Mesenchymal stem cell (in vitro differentiated cells and primary cell): ENCODE data around the gene USP20.

Experiments
- DNase-seq: peaks from one replicate; pipeline ENCODE4 v3.0.0-alpha.2; 2013
- H2AFZ ChIP-seq: one replicate; pipeline ENCODE4 v1.6.1; 2013; ENCODE audit warnings: low read depth, mild to moderate bottlenecking, control low read depth, inconsistent platforms, low read length, moderate library complexity
- H2AK5ac ChIP-seq: 2 replicates; pipeline ENCODE4 v1.6.1; 2013; ENCODE audit warnings: low read length, moderate library complexity, mild to moderate bottlenecking, inconsistent platforms; ENCODE audit not compliant: severe bottlenecking
- H2BK120ac ChIP-seq: one replicate; pipeline ENCODE4 v1.6.1; 2013; ENCODE audit warnings: low read depth, mild to moderate bottlenecking, inconsistent platforms, low read length, moderate library complexity
- H2BK12ac ChIP-seq, 2 experiments: one replicate each; pipeline ENCODE4 v1.6.1; 2013; ENCODE audit warnings: inconsistent platforms in 2 of 2, low read length in 2 of 2, mild to moderate bottlenecking in 2 of 2, moderate library complexity in 2 of 2, control low read depth in 1 of 2
- H2BK15ac ChIP-seq: one replicate; pipeline ENCODE4 v1.6.1; 2013; ENCODE audit warnings: mild to moderate bottlenecking, low read depth, inconsistent platforms; ENCODE audit not compliant: poor library complexity, severe bottlenecking
- H2BK5ac ChIP-seq: 2 replicates; pipeline ENCODE4 v1.6.1; 2013; ENCODE audit warnings: low read depth, mild to moderate bottlenecking, low read length, control low read depth, inconsistent platforms; ENCODE audit not compliant: poor library complexity, severe bottlenecking
- H3K14ac ChIP-seq, 2 experiments: one replicate each; pipeline ENCODE4 v1.6.1; 2013; ENCODE audit warnings: inconsistent platforms in 2 of 2, low read length in 2 of 2, control low read depth in 1 of 2, mild to moderate bottlenecking in 1 of 2, moderate library complexity in 1 of 2
- H3K18ac ChIP-seq, 2 experiments: one replicate each; pipeline ENCODE4 v1.6.1; 2013; ENCODE audit warnings: inconsistent platforms in 2 of 2, low read length in 2 of 2, control low read depth in 1 of 2, low read depth in 1 of 2, mild to moderate bottlenecking in 1 of 2
- H3K23ac ChIP-seq, 2 experiments: one replicate each; pipeline ENCODE4 v1.6.1; 2013; ENCODE audit warnings: inconsistent platforms in 2 of 2, low read length in 2 of 2, mild to moderate bottlenecking in 2 of 2, moderate library complexity in 2 of 2, control low read depth in 1 of 2
- H3K27ac ChIP-seq: 2 replicates; pipeline ENCODE4 v1.5.1; 2013; ENCODE audit warnings: mild to moderate bottlenecking, moderate library complexity, low read length, control low read depth, inconsistent platforms; ENCODE audit not compliant: poor library complexity, severe bottlenecking
- H3K27me3 ChIP-seq, 2 experiments: 2 replicates each; pipeline versions ENCODE4 v1.6.1 to v1.7.0; 2013; ENCODE audit warnings: low read length in 2 of 2, mild to moderate bottlenecking in 2 of 2, moderate library complexity in 2 of 2, control low read depth in 1 of 2, inconsistent platforms in 1 of 2; ENCODE audit not compliant: control insufficient read depth in 1 of 2, insufficient read depth in 1 of 2
- H3K36me3 ChIP-seq, 2 experiments: 2 replicates each; pipeline versions ENCODE4 v1.6.1 to v1.7.0; 2013; ENCODE audit warnings: low read length in 2 of 2, control low read depth in 1 of 2, inconsistent platforms in 1 of 2, low read depth in 1 of 2, mild to moderate bottlenecking in 1 of 2; ENCODE audit not compliant: insufficient read depth in 2 of 2, control insufficient read depth in 1 of 2
- H3K4ac ChIP-seq, 2 experiments: one replicate each; pipeline ENCODE4 v1.6.1; 2013; ENCODE audit warnings: inconsistent platforms in 2 of 2, low read length in 2 of 2, mild to moderate bottlenecking in 2 of 2, moderate library complexity in 2 of 2, control low read depth in 1 of 2, low read depth in 1 of 2
- H3K4me1 ChIP-seq: 2 replicates; pipeline ENCODE4 v1.6.1; 2013; ENCODE audit warnings: low read depth, low read length, control low read depth; ENCODE audit not compliant: control insufficient read depth, insufficient read depth
- H3K4me2 ChIP-seq: 2 replicates; pipeline ENCODE4 v1.6.1; 2013; ENCODE audit warnings: low read length, mild to moderate bottlenecking, inconsistent platforms; ENCODE audit not compliant: poor library complexity, severe bottlenecking
- H3K4me3 ChIP-seq, 2 experiments: 2 replicates each; pipeline versions ENCODE4 v1.5.1 to v1.7.0; 2013; ENCODE audit warnings: low read length in 2 of 2, mild to moderate bottlenecking in 2 of 2, control low read depth in 1 of 2, low read depth in 1 of 2; ENCODE audit not compliant: insufficient read depth in 1 of 2
- H3K79me1 ChIP-seq: replicated peaks from 2 replicates; pipeline ENCODE4 v1.6.1; 2013; ENCODE audit warnings: mild to moderate bottlenecking, control low read depth, low read length, inconsistent platforms; ENCODE audit not compliant: poor library complexity, severe bottlenecking
- H3K9ac ChIP-seq: 2 replicates; pipeline ENCODE4 v1.7.0; 2013; ENCODE audit warnings: mild to moderate bottlenecking, low read length, moderate library complexity
- H3K9me3 ChIP-seq: 2 replicates; pipeline ENCODE4 v1.7.0; 2013; ENCODE audit warnings: mild to moderate bottlenecking, low read length; ENCODE audit not compliant: control insufficient read depth
- H4K8ac ChIP-seq: one replicate; pipeline ENCODE4 v1.6.1; 2013; ENCODE audit warnings: inconsistent platforms, mild to moderate bottlenecking, low read length, moderate library complexity
- H4K91ac ChIP-seq: one replicate; pipeline ENCODE4 v1.6.1; 2013; ENCODE audit warnings: mild to moderate bottlenecking, low read length, inconsistent platforms
- WGBS: methylation state at CpG from one replicate; pipeline ENCODE4 v1.1.7; 2013; ENCODE audit warnings: mixed read lengths; 5-methylcytosine and 5-hydroxymethylcytosine counted together

Gene USP20

GRCh38 chr9:129867136-129868022, 32.1 kb downstream of the USP20 start:
- Histone ChIP-seq H3K14ac (no peak overlapping the region), H3K23ac (no peak overlapping the region), H3K4ac (no peak overlapping the region), H2BK12ac (no peak overlapping the region), H3K4me1 (peaks cover 14% of the 10 kb centered on the region), H3K9ac (no peak overlapping the region), H3K18ac (no peak overlapping the region), H3K4me2 (no peak overlapping the region), H3K27ac (no peak overlapping the region), H3K79me1 (no peaks in the 10 kb centered on the region), H2BK15ac (no peak overlapping the region), H4K8ac (no peak overlapping the region), H3K4me3 (no peak overlapping the region), H2AFZ (no peak overlapping the region), H2BK5ac (no peak overlapping the region), H3K27me3 (no peaks in the 10 kb centered on the region), H3K9me3 (no peaks in the 10 kb centered on the region), H4K91ac (peak overlapping the region; percentile 64), H3K36me3 (peaks cover 41 to 56% of the 10 kb centered on the region in 2 experiments), H2AK5ac (no peak overlapping the region), H2BK120ac (no peak overlapping the region)
- WGBS = 78% methylated on average over 17 of the region's 17 CpGs
- DNase-seq = no peak

GRCh38 chr9:129868023-129868871, 33.0 kb downstream of the USP20 start:
- Histone ChIP-seq H3K4me1 (peaks cover 10% of the 10 kb centered on the region), H2AK5ac (no peak overlapping the region), H4K91ac (no peak overlapping the region), H2BK12ac (no peak overlapping the region), H3K9me3 (no peaks in the 10 kb centered on the region), H4K8ac (no peak overlapping the region), H2BK15ac (no peak overlapping the region), H3K23ac (no peak overlapping the region), H2BK120ac (no peak overlapping the region), H3K79me1 (no peaks in the 10 kb centered on the region), H2AFZ (no peak overlapping the region), H3K27me3 (no peaks in the 10 kb centered on the region), H3K4me2 (no peak overlapping the region), H3K27ac (no peak overlapping the region), H3K36me3 (peaks cover 36 to 56% of the 10 kb centered on the region in 2 experiments), H3K14ac (no peak overlapping the region), H3K18ac (no peak overlapping the region), H2BK5ac (no peak overlapping the region), H3K4ac (no peak overlapping the region), H3K4me3 (no peak overlapping the region), H3K9ac (no peak overlapping the region)
- no peak for DNase-seq
- 90% methylated on average over 48 of the region's 48 CpGs for WGBS

- H3K4me2 ChIP-seq = no peak overlapping the region
- DNase-seq = no peak
- H2BK5ac ChIP-seq = no peak overlapping the region
- H2BK120ac ChIP-seq = no peak overlapping the region
- H3K4me3 ChIP-seq = no peak overlapping the region
- H3K27ac ChIP-seq = no peak overlapping the region
- no peak overlapping the region for H2BK12ac ChIP-seq
- peaks cover 8% of the 10 kb centered on the region for H3K4me1 ChIP-seq
- H3K18ac ChIP-seq = no peak overlapping the region
- no peak overlapping the region for H3K9ac ChIP-seq
- 94% methylated on average over 28 of the region's 28 CpGs for WGBS
- H2AK5ac ChIP-seq = no peak overlapping the region
- H3K4ac ChIP-seq = no peak overlapping the region
- no peak overlapping the region for H4K8ac ChIP-seq
- H3K36me3 ChIP-seq = peaks cover 39 to 63% of the 10 kb centered on the region in 2 experiments
- H3K23ac ChIP-seq = no peak overlapping the region
- H3K9me3 ChIP-seq = no peaks in the 10 kb centered on the region
- no peaks in the 10 kb centered on the region for H3K79me1 ChIP-seq
- H3K27me3 ChIP-seq = no peaks in the 10 kb centered on the region
- no peak overlapping the region for H2AFZ ChIP-seq
- no peak overlapping the region for H4K91ac ChIP-seq
- H3K14ac ChIP-seq = no peak overlapping the region
- H2BK15ac ChIP-seq = no peak overlapping the region
These were observed 33.7 kb downstream of the USP20 start for GRCh38 chr9:129868872-129869486.
